Mesothelial cell of epicardium (in vitro differentiated cells): ENCODE data around the gene NBEA. TPM values are rescaled to one million over a fixed set of nuclear protein-coding genes. Genes with fewer than 3 reads are reported as not detected.

Experiments used
- DNase-seq, 2 experiments: peaks; one replicate each; pipeline ENCODE4 v3.0.0; 2021; ENCODE audit warnings: low spot score in 2 of 2; ENCODE audit not compliant: unreplicated experiment in 2 of 2
- H3K27ac Mint-ChIP-seq: 2 replicates; pipeline ENCODE4 v1.8.0; 2021; ENCODE audit warnings: mixed read lengths
- H3K27me3 Mint-ChIP-seq: 2 replicates; pipeline ENCODE4 v1.8.0; 2021; ENCODE audit warnings: low read depth, mixed read lengths
- H3K36me3 Mint-ChIP-seq: 2 replicates; pipeline ENCODE4 v1.8.0; 2021; ENCODE audit warnings: mixed read lengths
- H3K4me1 Mint-ChIP-seq: 2 replicates; pipeline ENCODE4 v1.8.0; 2021; ENCODE audit warnings: mixed read lengths
- H3K4me3 Mint-ChIP-seq: 2 replicates; pipeline ENCODE4 v1.8.0; 2021; ENCODE audit warnings: mild to moderate bottlenecking, moderate library complexity, mixed read lengths
- H3K9me3 Mint-ChIP-seq: 2 replicates; pipeline ENCODE4 v1.8.0; 2021; ENCODE audit warnings: mixed read lengths
- CTCF ChIP-seq: fragments of 200-600 bp; sonication (generic); IDR thresholded peaks from one replicate; pipeline ENCODE4 v1.5.0; 2021; ENCODE audit warnings: antibody characterized with exemption; ENCODE audit not compliant: unreplicated experiment
- total RNA-seq: library from RNA; stranded (reverse); gene quantifications from 3 replicates; pipeline ENCODE4 v1.2.1, GENCODE V29; 2021

Gene NBEA
- total RNA-seq, 1 donor from 2014 or later = 32.8 TPM

- peaks cover 6% of the 10 kb centered on the region for H3K9me3 Mint-ChIP-seq
- H3K4me1 Mint-ChIP-seq = peaks cover 5% of the 10 kb centered on the region
- H3K4me3 Mint-ChIP-seq = no peak overlapping the region
- no peak for TF ChIP-seq CTCF
- H3K27ac Mint-ChIP-seq = no peak overlapping the region
- no peaks in the 10 kb centered on the region for H3K27me3 Mint-ChIP-seq
- DNase-seq = no peak
- H3K36me3 Mint-ChIP-seq = peaks cover 10% of the 10 kb centered on the region
Observed at GRCh38 chr13:35354882-35355281, 412.8 kb downstream of the NBEA start.

- Mint-ChIP-seq H3K36me3 (peaks cover 19% of the 10 kb centered on the region), H3K4me3 (no peak overlapping the region), H3K27me3 (no peaks in the 10 kb centered on the region), H3K4me1 (peaks cover 7% of the 10 kb centered on the region), H3K27ac (no peak overlapping the region), H3K9me3 (peaks cover 12% of the 10 kb centered on the region)
- DNase-seq = no peak
- no peak for TF ChIP-seq CTCF
Observed at GRCh38 chr13:35356572-35356971, 414.5 kb downstream of the NBEA start.

GRCh38 chr13:35365883-35366282, 423.8 kb downstream of the NBEA start:
- Mint-ChIP-seq H3K4me1 (no peaks in the 10 kb centered on the region), H3K27ac (no peak overlapping the region), H3K36me3 (peaks cover 23% of the 10 kb centered on the region), H3K27me3 (no peaks in the 10 kb centered on the region), H3K9me3 (peaks cover 30% of the 10 kb centered on the region), H3K4me3 (no peak overlapping the region)
- DNase-seq = no peak
- TF ChIP-seq CTCF = no peak

- Mint-ChIP-seq H3K27me3 (no peaks in the 10 kb centered on the region), H3K4me1 (no peaks in the 10 kb centered on the region), H3K4me3 (no peak overlapping the region), H3K27ac (no peak overlapping the region), H3K9me3 (peaks cover 46% of the 10 kb centered on the region), H3K36me3 (peaks cover 36% of the 10 kb centered on the region)
- TF ChIP-seq CTCF = no peak
- DNase-seq = no peak
Observed at GRCh38 chr13:35367586-35367985, 425.5 kb downstream of the NBEA start.

GRCh38 chr13:35378939-35379338, 436.9 kb downstream of the NBEA start:
- peaks cover 3% of the 10 kb centered on the region for H3K4me1 Mint-ChIP-seq
- no peak for DNase-seq
- H3K9me3 Mint-ChIP-seq = no peaks in the 10 kb centered on the region
- no peaks in the 10 kb centered on the region for H3K36me3 Mint-ChIP-seq
- TF ChIP-seq CTCF = no peak
- no peak overlapping the region for H3K27ac Mint-ChIP-seq
- no peak overlapping the region for H3K4me3 Mint-ChIP-seq
- H3K27me3 Mint-ChIP-seq = no peaks in the 10 kb centered on the region

GRCh38 chr13:35379663-35380062, 437.6 kb downstream of the NBEA start:
- Mint-ChIP-seq H3K4me1 (peaks cover 3% of the 10 kb centered on the region), H3K27ac (no peak overlapping the region), H3K27me3 (no peaks in the 10 kb centered on the region)

More at GRCh38 chr13:35379663-35380062, 437.6 kb downstream of the NBEA start:
- no peak for DNase-seq
- no peak for TF ChIP-seq CTCF
- Mint-ChIP-seq H3K4me3 (no peak overlapping the region), H3K9me3 (peaks cover under 1% of the 10 kb centered on the region), H3K36me3 (no peaks in the 10 kb centered on the region)
